Activated CD8-positive, alpha-beta memory T cell treated with anti-CD3 and anti-CD28 coated beads, Interleukin-2, amount 50 U/mL, for 24 hours (primary cell): ENCODE results near the gene LCA5.
"Not testable (repeated sequence)": the region's sequence is repeated elsewhere in the genome, so short reads cannot be mapped to it uniquely, and the experiment has no call there.

Source experiments
- DNase-seq: peaks from one replicate; pipeline ENCODE4 v3.0.0-alpha.2; 2020; ENCODE audit errors: extremely low read depth

Gene LCA5

GRCh38 chr6:79538106-79538971, 1.1 kb upstream of the LCA5 start:
- DNase-seq: no peak

GRCh38 chr6:79536585-79536953, 661 bp downstream of the LCA5 start:
- DNase-seq: no peak

- not testable (repeated sequence) for DNase-seq
Observed at GRCh38 chr6:79529567-79529966, 7.7 kb downstream of the LCA5 start.

- no peak for DNase-seq
Observed at GRCh38 chr6:79526897-79527296, 10.3 kb downstream of the LCA5 start.

GRCh38 chr6:79525272-79526100, 11.7 kb downstream of the LCA5 start:
- no peak for DNase-seq

- DNase-seq: no peak
Observed at GRCh38 chr6:79524065-79524464, 13.2 kb downstream of the LCA5 start.

GRCh38 chr6:79522609-79523008, 14.6 kb downstream of the LCA5 start:
- DNase-seq: no peak

GRCh38 chr6:79520534-79520933, 16.7 kb downstream of the LCA5 start:
- no peak for DNase-seq

- DNase-seq: no peak
Observed at GRCh38 chr6:79518842-79519241, 18.4 kb downstream of the LCA5 start.

GRCh38 chr6:79515436-79515835, 21.8 kb downstream of the LCA5 start:
- no peak for DNase-seq

GRCh38 chr6:79513111-79513510, 24.1 kb downstream of the LCA5 start:
- no peak for DNase-seq

- DNase-seq: no peak
Observed at GRCh38 chr6:79512014-79512413, 25.2 kb downstream of the LCA5 start.

- DNase-seq: no peak
Observed at GRCh38 chr6:79510707-79511106, 26.5 kb downstream of the LCA5 start.

- DNase-seq: no peak
Observed at GRCh38 chr6:79506251-79506650, 31.0 kb downstream of the LCA5 start.

GRCh38 chr6:79504372-79504771, 32.9 kb downstream of the LCA5 start:
- no peak for DNase-seq

- DNase-seq: no peak
Observed at GRCh38 chr6:79498842-79499241, 38.4 kb downstream of the LCA5 start.

- DNase-seq: no peak
Observed at GRCh38 chr6:79495246-79495645, 42.0 kb downstream of the LCA5 start.

- DNase-seq: no peak
Observed at GRCh38 chr6:79494841-79495240, 42.4 kb downstream of the LCA5 start.

- DNase-seq: no peak
Observed at GRCh38 chr6:79470728-79471127, 66.5 kb downstream of the LCA5 start.

GRCh38 chr6:79469376-79470246, 67.6 kb downstream of the LCA5 start:
- no peak for DNase-seq

GRCh38 chr6:79468587-79468986, 68.6 kb downstream of the LCA5 start:
- no peak for DNase-seq

GRCh38 chr6:79468116-79468515, 69.1 kb downstream of the LCA5 start:
- DNase-seq: no peak
